ENCODE data around the gene TAS1R3. TPM values are rescaled to one million over a fixed set of nuclear protein-coding genes. Genes with fewer than 3 reads are reported as not detected.

Gene TAS1R3
- total RNA-seq, 1 experiment from 2014 or later = 0.30 TPM

Small RNA genes lying within 50 kb of the gene (small RNA-seq; reads per million reads assigned to genes)
- gene MIR6726 = 0 reads per million in 2 experiments

Other genes starting within 250 kb of the TAS1R3 start
- gene C1orf159, start 215.2 kb upstream of the TAS1R3 start, total RNA-seq (2014; rRNA removed; shearing (Covaris generic)) = 3.9 and 5.5 TPM in 2 replicates
- not detected in 2 replicates for gene TTLL10, start 157.4 kb upstream of the TAS1R3 start, total RNA-seq (2014; rRNA removed; shearing (Covaris generic))
- not detected in 2 replicates for gene TNFRSF18, start 124.7 kb upstream of the TAS1R3 start, total RNA-seq (2014; rRNA removed; shearing (Covaris generic))
- not detected in 2 replicates for gene TNFRSF4, start 117.1 kb upstream of the TAS1R3 start, total RNA-seq (2014; rRNA removed; shearing (Covaris generic))
- 81.0 and 83.6 TPM in 2 replicates for gene SDF4, start 99.3 kb upstream of the TAS1R3 start, total RNA-seq (2014; rRNA removed; shearing (Covaris generic))
- 15.6 and 17.5 TPM in 2 replicates for gene B3GALT6, start 99.0 kb upstream of the TAS1R3 start, total RNA-seq (2014; rRNA removed; shearing (Covaris generic))
- gene C1QTNF12, start 84.6 kb upstream of the TAS1R3 start, total RNA-seq (2014; rRNA removed; shearing (Covaris generic)) = 1.3 TPM in 1 of 2 replicates, not detected in the other
- 49.6 and 52.2 TPM in 2 replicates for gene UBE2J2, start 57.4 kb upstream of the TAS1R3 start, total RNA-seq (2014; rRNA removed; shearing (Covaris generic))
- 1.6 and 1.7 TPM in 2 replicates for gene SCNN1D, start 50.8 kb upstream of the TAS1R3 start, total RNA-seq (2014; rRNA removed; shearing (Covaris generic))
- gene ACAP3, start 23.4 kb upstream of the TAS1R3 start, total RNA-seq (2014; rRNA removed; shearing (Covaris generic)) = 9.6 and 10.3 TPM in 2 replicates
- 13.1 and 18.9 TPM in 2 replicates for gene PUSL1, start 22.7 kb upstream of the TAS1R3 start, total RNA-seq (2014; rRNA removed; shearing (Covaris generic))
- gene INTS11, start 6.6 kb upstream of the TAS1R3 start, total RNA-seq (2014; rRNA removed; shearing (Covaris generic)) = 56.6 and 60.4 TPM in 2 replicates
- gene CPTP, start 6.5 kb upstream of the TAS1R3 start, total RNA-seq (2014; rRNA removed; shearing (Covaris generic)) = 12.2 and 13.7 TPM in 2 replicates
- 53.7 and 55.3 TPM in 2 replicates for gene DVL1, start 18.1 kb downstream of the TAS1R3 start, total RNA-seq (2014; rRNA removed; shearing (Covaris generic))
- gene MXRA8, start 27.3 kb downstream of the TAS1R3 start, total RNA-seq (2014; rRNA removed; shearing (Covaris generic)) = not detected in 2 replicates
- gene AURKAIP1, start 43.9 kb downstream of the TAS1R3 start, total RNA-seq (2014; rRNA removed; shearing (Covaris generic)) = 103 and 128 TPM in 2 replicates
- 70.1 and 110 TPM in 2 replicates for gene CCNL2, start 68.1 kb downstream of the TAS1R3 start, total RNA-seq (2014; rRNA removed; shearing (Covaris generic))
- gene MRPL20, start 76.0 kb downstream of the TAS1R3 start, total RNA-seq (2014; rRNA removed; shearing (Covaris generic)) = 132 and 136 TPM in 2 replicates
- 0.15 TPM in 1 of 2 replicates, not detected in the other for gene ANKRD65, start 90.0 kb downstream of the TAS1R3 start, total RNA-seq (2014; rRNA removed; shearing (Covaris generic))
- gene VWA1, start 104.4 kb downstream of the TAS1R3 start, total RNA-seq (2014; rRNA removed; shearing (Covaris generic)) = 5.0 and 8.0 TPM in 2 replicates
- gene ATAD3C, start 118.4 kb downstream of the TAS1R3 start, total RNA-seq (2014; rRNA removed; shearing (Covaris generic)) = 0.05 and 0.06 TPM in 2 replicates
- 15.4 and 21.1 TPM in 2 replicates for gene ATAD3B, start 140.5 kb downstream of the TAS1R3 start, total RNA-seq (2014; rRNA removed; shearing (Covaris generic))
- gene ATAD3A, start 180.9 kb downstream of the TAS1R3 start, total RNA-seq (2014; rRNA removed; shearing (Covaris generic)) = 24.5 and 25.9 TPM in 2 replicates
- 0.67 TPM in 1 of 2 replicates, not detected in the other for gene TMEM240, start 209.3 kb downstream of the TAS1R3 start, total RNA-seq (2014; rRNA removed; shearing (Covaris generic))
- gene SSU72, start 243.6 kb downstream of the TAS1R3 start, total RNA-seq (2014; rRNA removed; shearing (Covaris generic)) = 94.5 and 112 TPM in 2 replicates